Measurements from ENCODE around the gene HOXA7.

Gene HOXA7

GRCh38 chr7:27158436-27159265 lies 2.2 kb upstream of the HOXA7 start:
- peak; percentile 26 to 28 for DNase-seq

- peak in 1 of 2 experiments; percentile 28 for DNase-seq
These were observed 1.4 kb upstream of the HOXA7 start for GRCh38 chr7:27157702-27158431.

- DNase-seq: peak; percentile 32 to 33
These were observed 634 bp upstream of the HOXA7 start for GRCh38 chr7:27156916-27157701.

GRCh38 chr7:27155816-27156507 lies 513 bp downstream of the HOXA7 start:
- DNase-seq: peak; percentile 45 to 54

- DNase-seq: peak; percentile 60 to 63
These were observed 1.3 kb downstream of the HOXA7 start for GRCh38 chr7:27154901-27155815.

GRCh38 chr7:27154369-27154768 lies 2.1 kb downstream of the HOXA7 start:
- DNase-seq: peak; percentile 15 to 18

GRCh38 chr7:27153526-27153925 lies 2.9 kb downstream of the HOXA7 start:
- peak in 1 of 2 experiments; percentile 11 for DNase-seq

- peak in 1 of 2 experiments; percentile 14 for DNase-seq
These were observed 3.5 kb downstream of the HOXA7 start for GRCh38 chr7:27152816-27153442.

- DNase-seq: peak; percentile 24 to 37
These were observed 4.3 kb downstream of the HOXA7 start, which contains the start of gene HOXA3 for GRCh38 chr7:27151931-27152815. HOXA3 (minus strand) TSS chr7:27152583; CDS start chr7:27110640, 41,943 bp downstream.

- peak in 1 of 2 experiments; percentile 31 for DNase-seq
These were observed 5.0 kb downstream of the HOXA7 start for GRCh38 chr7:27151341-27151930.

- DNase-seq: peak; percentile 73 to 81
These were observed 5.7 kb downstream of the HOXA7 start for GRCh38 chr7:27150568-27151340.

- peak in 1 of 2 experiments; percentile 17 for DNase-seq
These were observed 6.5 kb downstream of the HOXA7 start for GRCh38 chr7:27149842-27150567.

- no peak for DNase-seq
These were observed 7.5 kb downstream of the HOXA7 start for GRCh38 chr7:27148756-27149641.

GRCh38 chr7:27148031-27148755 lies 8.3 kb downstream of the HOXA7 start:
- DNase-seq: no peak

- no peak for DNase-seq
These were observed 9.1 kb downstream of the HOXA7 start, which contains the start of gene HOXA6 for GRCh38 chr7:27147199-27148030. HOXA6 (minus strand) TSS chr7:27147774; CDS start chr7:27147749, 25 bp downstream.
